HepG2 (cell line): ENCODE data around the gene ZFP90. TPM values are rescaled to one million over a fixed set of nuclear protein-coding genes. Genes with fewer than 3 reads are reported as not detected.

ENCODE experiments used
- AGO1 ChIP-seq: fragments of 200-400 bp; formaldehyde crosslinking; IDR thresholded peaks from 2 replicates; pipeline ENCODE4 v1.6.1; 2017; ENCODE audit warnings: mild to moderate bottlenecking, low read depth, low read length, moderate library complexity; ENCODE audit not compliant: poor library complexity, severe bottlenecking
- BORCS8-MEF2B ChIP-seq: sonication (generic); formaldehyde crosslinking; IDR thresholded peaks from 2 replicates; pipeline ENCODE4 v1.8.0; 2022; ENCODE audit warnings: mild to moderate bottlenecking, missing genetic modification reagents
- CCAR2 ChIP-seq: fragments of 200-400 bp; formaldehyde crosslinking; optimal IDR thresholded peaks from 2 replicates; pipeline ENCODE3; 2018; ENCODE audit warnings: low read depth, mild to moderate bottlenecking, low read length, moderate library complexity
- E2F1 ChIP-seq: sonication (generic); formaldehyde crosslinking; IDR thresholded peaks from 2 replicates; pipeline ENCODE4 v1.5.0; 2020; ENCODE audit warnings: missing genetic modification reagents
- HDAC2 ChIP-seq: sonication (generic); formaldehyde crosslinking; IDR thresholded peaks from 2 replicates; pipeline ENCODE4 v1.4.0; 2020; ENCODE audit warnings: missing genetic modification reagents
- HNF4G ChIP-seq, 2 experiments: sonication (generic) in 1 of 2; formaldehyde crosslinking in 1 of 2; IDR thresholded peaks; 2 replicates each; pipeline versions ENCODE4 v1.4.0 to v1.6.1; 2011 to 2020; ENCODE audit warnings: borderline replicate concordance in 2 of 2, low read depth in 2 of 2, mild to moderate bottlenecking in 2 of 2, low read length in 1 of 2, missing genetic modification reagents in 1 of 2, moderate library complexity in 1 of 2
- KIAA2018 ChIP-seq: sonication (generic); formaldehyde crosslinking; IDR thresholded peaks from 2 replicates; pipeline ENCODE4 v1.5.0; 2020; ENCODE audit warnings: mild to moderate bottlenecking, missing genetic modification reagents, borderline replicate concordance
- MIXL1 ChIP-seq: IDR thresholded peaks from 2 replicates; pipeline ENCODE4 v1.6.1; 2016
- MXD4 ChIP-seq: IDR thresholded peaks from 2 replicates; pipeline ENCODE4 v1.6.1; 2016; ENCODE audit warnings: mild to moderate bottlenecking, missing biosample characterization, missing genetic modification reagents
- NR2C2 ChIP-seq: sonication (generic); formaldehyde crosslinking; IDR thresholded peaks from 2 replicates; pipeline ENCODE4 v1.4.0; 2020; ENCODE audit warnings: missing genetic modification reagents, mild to moderate bottlenecking, moderate library complexity, borderline replicate concordance
- RARG ChIP-seq: sonication (generic); formaldehyde crosslinking; IDR thresholded peaks from 2 replicates; pipeline ENCODE4 v1.4.0; 2020; ENCODE audit warnings: low read depth, mild to moderate bottlenecking, missing genetic modification reagents
- RCOR2 ChIP-seq: IDR thresholded peaks from 2 replicates; pipeline ENCODE4 v1.6.1; 2016; ENCODE audit warnings: missing biosample characterization, missing genetic modification reagents
- ZC3H13 ChIP-seq: sonication (generic); formaldehyde crosslinking; IDR thresholded peaks from 2 replicates; pipeline ENCODE4 v1.8.1; 2023; ENCODE audit warnings: mild to moderate bottlenecking, missing genetic modification reagents, moderate library complexity
- ZNF138 ChIP-seq: sonication (generic); formaldehyde crosslinking; IDR thresholded peaks from 2 replicates; pipeline ENCODE4 v1.5.0; 2020; ENCODE audit warnings: mild to moderate bottlenecking, low read depth, missing genetic modification reagents
- ZNF484 ChIP-seq: sonication (generic); formaldehyde crosslinking; IDR thresholded peaks from 2 replicates; pipeline ENCODE4 v1.5.1; 2020; ENCODE audit warnings: mild to moderate bottlenecking, low read depth, missing genetic modification reagents, borderline replicate concordance
- ZNF761 ChIP-seq: sonication (generic); formaldehyde crosslinking; conservative IDR thresholded peaks from 2 replicates; pipeline ENCODE4 v1.4.0; 2020; ENCODE audit warnings: mild to moderate bottlenecking, missing genetic modification reagents
- ZZZ3 ChIP-seq: sonication (generic); formaldehyde crosslinking; IDR thresholded peaks from 2 replicates; pipeline ENCODE4 v1.4.0; 2020; ENCODE audit warnings: missing genetic modification reagents, mild to moderate bottlenecking, borderline replicate concordance
- polyA plus RNA-seq, 8 experiments: library from polyadenylated mRNA; depleted of rRNA in 3 of 8; stranded (reverse) in 7 of 8; unstranded in 1 of 8; fragments of >200 nt; fragmentation: Illumina TruSeq in 4 of 8; extraction: Trizol in 4 of 8; gene quantifications; 2 replicates each; pipeline versions ENCODE4 v1.2.1 to v1.2.3, GENCODE V29; 2011 to 2016; ENCODE audit warnings: low read depth in 4 of 8, missing spikeins in 1 of 8, mixed read lengths in 1 of 8; ENCODE audit not compliant: insufficient read depth in 1 of 8
- total RNA-seq, 5 experiments: library from RNA; depleted of rRNA; stranded (reverse); fragments of >200 nt; fragmentation: Illumina TruSeq; extraction: Trizol; gene quantifications; 2 replicates each; pipeline ENCODE4 v1.2.3, GENCODE V29; 2016; ENCODE audit warnings: low read depth in 1 of 5
- TF ChIP-seq, protein P1 (sequence below): sonication (generic); formaldehyde crosslinking; IDR thresholded peaks from 2 replicates; pipeline ENCODE4 v1.9.0; 2021; ENCODE audit warnings: missing genetic modification reagents, borderline replicate concordance

ZFP90 gene
- total and polyA plus RNA-seq, 2 of the 13 experiments (the other 11 are each of a cell fraction or from before 2014, with no cell fraction given), result 17.6 to 18.9 TPM

DNA sequence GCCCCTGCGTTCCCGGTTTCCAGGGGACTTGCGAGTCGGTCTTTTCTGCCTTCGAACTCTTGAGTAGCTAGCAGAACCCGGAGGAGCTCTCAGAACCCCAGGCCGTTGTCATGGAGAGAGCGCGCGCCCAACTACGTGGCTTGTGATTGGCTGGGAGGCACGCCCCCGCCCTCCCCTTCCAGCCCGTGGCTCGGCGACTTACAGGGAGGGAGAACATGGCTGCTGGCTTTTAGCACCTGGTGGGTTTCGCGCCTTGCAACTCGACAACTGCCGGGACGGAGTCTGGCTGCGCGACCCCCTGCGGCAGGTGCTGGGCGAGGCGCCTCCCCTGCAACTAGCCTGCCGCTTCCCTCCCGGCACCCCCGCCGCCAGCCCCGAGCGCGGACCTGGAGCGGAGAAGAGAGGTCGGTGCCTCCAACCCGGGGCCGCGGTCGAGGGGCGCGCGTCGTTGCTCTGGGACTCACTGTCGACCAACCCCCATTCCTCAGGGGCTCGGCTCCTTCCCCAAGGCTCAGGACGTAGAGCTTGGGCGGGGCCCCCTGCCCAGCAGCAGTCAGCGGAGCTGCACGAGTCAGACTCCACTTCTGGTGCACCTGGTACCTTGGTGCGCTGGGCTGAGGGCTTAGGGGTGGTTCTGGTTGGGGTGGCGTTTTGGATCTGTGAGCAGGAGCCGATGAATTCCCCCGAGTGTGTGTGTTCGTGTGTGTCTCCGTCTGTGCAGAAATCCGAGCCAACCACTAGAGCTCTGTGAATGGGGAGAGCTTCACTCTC lies 9.0 kb upstream of the ZFP90 start (continued):
- 0 out of 2 replicates have a peak, but pooled peaks have one; percentile 16 for TF ChIP-seq HNF4G (IDR thresholded peaks at IDR 0.05; ENCODE audit: borderline replicate concordance, low read depth, low read length)
- 0 out of 2 replicates have a peak, but pooled peaks have one; percentile 56 for TF ChIP-seq HNF4G (CRISPR knock-in tag; IDR thresholded peaks at IDR 0.05; ENCODE audit: borderline replicate concordance, low read depth)
- TF ChIP-seq AGO1, result peak; percentile 60
- TF ChIP-seq ZNF761 (CRISPR knock-in tag), result peak; percentile 95
- no peak for TF ChIP-seq CCAR2
- TF ChIP-seq ZNF138, result peak; percentile 92; the same call in 1 of the 2 replicates
- peak; percentile 98 for TF ChIP-seq BORCS8-MEF2B (CRISPR knock-in tag)
- TF ChIP-seq KIAA2018 (CRISPR knock-in tag), result peak; percentile 91; the same call in 1 of the 2 replicates
- peak; percentile 69 for TF ChIP-seq HDAC2 (CRISPR knock-in tag)
- peak; percentile 85 for TF ChIP-seq ZC3H13
- TF ChIP-seq, protein P1, sequence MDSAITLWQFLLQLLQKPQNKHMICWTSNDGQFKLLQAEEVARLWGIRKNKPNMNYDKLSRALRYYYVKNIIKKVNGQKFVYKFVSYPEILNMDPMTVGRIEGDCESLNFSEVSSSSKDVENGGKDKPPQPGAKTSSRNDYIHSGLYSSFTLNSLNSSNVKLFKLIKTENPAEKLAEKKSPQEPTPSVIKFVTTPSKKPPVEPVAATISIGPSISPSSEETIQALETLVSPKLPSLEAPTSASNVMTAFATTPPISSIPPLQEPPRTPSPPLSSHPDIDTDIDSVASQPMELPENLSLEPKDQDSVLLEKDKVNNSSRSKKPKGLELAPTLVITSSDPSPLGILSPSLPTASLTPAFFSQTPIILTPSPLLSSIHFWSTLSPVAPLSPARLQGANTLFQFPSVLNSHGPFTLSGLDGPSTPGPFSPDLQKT (CRISPR knock-in tag), result peak; percentile 85; the same call in 1 of the 2 replicates
- TF ChIP-seq MXD4, result peak; percentile 92
- no peak; the same call in 1 of the 2 replicates for TF ChIP-seq ZZZ3 (CRISPR knock-in tag)
- TF ChIP-seq E2F1 (CRISPR knock-in tag), result peak; percentile 90
- TF ChIP-seq RARG, result 0 out of 2 replicates have a peak, but pooled peaks have one; percentile 60
- TF ChIP-seq ZNF484 (CRISPR knock-in tag), result no peak; the same call in 1 of the 2 replicates
- TF ChIP-seq NR2C2 (CRISPR knock-in tag), result peak; percentile 53
- 0 out of 2 replicates have a peak, but pooled peaks have one; percentile 39 for TF ChIP-seq RCOR2 (CRISPR knock-in tag)
- TF ChIP-seq MIXL1 (CRISPR knock-in tag), result peak; percentile 74
